Stimulated activated CD8-positive, alpha-beta memory T cell treated with anti-CD3 and anti-CD28 coated beads, Interleukin-15, amount 100 ng/mL, for 24 hours (primary cell): ENCODE measurements around the gene IL24.

Experiments
- DNase-seq: peaks from one replicate; pipeline ENCODE4 v3.0.0-alpha.2; 2020; ENCODE audit warnings: low read depth

Gene IL24

DNA sequence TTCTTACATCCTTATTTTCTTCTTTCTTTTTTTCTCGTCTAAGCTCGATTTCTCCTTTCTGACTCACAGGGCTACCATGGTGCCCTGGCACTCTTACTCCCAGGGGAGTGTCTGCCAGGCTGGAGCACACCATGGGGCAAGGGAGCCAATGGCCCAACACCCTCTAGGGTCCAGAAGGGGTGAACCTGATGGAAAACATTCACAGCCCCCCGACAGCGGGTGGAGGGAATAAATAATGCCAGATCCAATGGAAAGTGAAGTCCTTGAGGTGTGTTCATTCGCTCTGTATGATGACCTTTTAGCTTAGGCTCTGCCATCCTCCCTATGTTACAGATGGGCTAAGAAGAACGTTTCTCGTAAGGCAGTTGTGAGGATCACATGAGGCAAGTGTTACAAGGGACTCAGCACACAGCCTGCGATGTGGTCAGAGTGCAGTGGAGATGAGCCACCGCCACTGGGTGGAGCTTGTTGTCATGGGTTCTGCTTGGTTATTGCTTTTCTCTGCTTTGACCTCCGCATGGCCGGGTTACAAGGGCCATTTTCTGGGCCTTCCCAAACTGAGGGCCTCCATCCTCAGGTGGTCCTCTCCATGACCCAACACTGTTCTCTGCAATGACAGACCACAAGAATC, 28.0 kb downstream of the IL24 start:
- no peak for DNase-seq

DNA sequence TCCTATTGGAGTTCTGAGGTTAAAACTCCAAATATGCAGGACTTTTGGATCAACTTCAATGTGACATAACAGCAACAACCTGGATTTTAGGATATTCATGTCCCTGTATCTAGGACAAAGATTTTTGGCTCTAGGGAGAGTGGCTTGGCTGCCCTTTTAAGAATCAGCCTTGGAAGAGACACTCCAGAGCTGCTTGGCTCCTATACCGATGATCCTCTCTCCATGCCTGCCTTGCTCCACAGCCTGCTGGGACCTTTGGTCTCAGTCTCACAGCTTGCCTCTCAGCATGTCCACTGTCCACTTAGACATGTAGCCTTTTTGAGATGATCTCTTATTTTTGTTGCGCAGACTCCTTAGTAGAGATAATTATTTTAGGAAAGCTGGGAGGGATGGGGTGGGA, 29.0 kb downstream of the IL24 start:
- DNase-seq: no peak

DNA sequence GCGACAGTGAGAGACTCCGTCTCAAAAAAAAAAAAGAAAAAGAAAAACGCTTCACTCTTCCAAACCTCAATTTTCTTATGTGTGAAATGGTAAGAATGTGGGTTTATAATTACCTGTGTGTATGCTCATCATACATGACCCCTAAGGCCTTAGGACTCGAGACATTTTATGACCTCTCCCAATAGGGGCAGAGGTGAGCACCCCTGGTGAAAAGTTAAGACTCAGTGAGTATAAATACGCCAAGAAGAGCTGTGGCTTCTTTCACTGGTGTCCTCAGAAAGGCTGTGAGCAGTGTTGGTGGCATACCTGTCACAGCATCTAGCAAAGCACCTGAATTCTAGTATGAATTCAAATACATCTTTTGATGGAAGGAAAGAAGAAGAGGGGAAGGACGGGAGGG, 32.3 kb downstream of the IL24 start:
- no peak for DNase-seq

DNA sequence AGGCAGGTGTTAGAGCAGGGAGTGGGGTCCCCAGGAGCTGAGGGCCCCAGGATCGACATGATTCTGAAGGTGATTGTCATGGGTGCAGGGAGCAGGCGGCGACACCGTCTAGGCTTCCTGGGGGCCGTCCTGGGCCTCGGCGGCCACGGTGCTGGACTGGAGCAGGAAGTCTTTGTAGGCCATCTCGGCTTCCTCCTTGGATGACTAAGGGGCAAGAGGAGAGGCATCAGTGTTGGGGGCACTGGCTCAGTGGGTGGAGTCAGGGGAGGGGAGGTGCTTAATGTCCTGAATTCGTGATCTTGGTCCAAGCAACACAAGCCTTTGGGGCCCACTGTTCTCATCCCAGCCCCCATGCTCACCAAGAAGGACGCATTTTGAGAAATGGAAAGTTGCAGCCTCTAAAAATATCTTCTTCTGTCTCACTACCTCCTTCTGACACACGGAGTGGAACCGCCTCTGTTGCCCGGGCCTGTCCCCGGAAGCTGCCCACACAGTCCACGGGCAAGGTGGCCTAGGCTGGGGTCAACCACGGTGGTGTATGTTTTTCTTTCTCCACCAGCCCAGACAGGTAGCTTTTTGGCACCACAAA, 33.1 kb downstream of the IL24 start:
- DNase-seq: no peak

DNA sequence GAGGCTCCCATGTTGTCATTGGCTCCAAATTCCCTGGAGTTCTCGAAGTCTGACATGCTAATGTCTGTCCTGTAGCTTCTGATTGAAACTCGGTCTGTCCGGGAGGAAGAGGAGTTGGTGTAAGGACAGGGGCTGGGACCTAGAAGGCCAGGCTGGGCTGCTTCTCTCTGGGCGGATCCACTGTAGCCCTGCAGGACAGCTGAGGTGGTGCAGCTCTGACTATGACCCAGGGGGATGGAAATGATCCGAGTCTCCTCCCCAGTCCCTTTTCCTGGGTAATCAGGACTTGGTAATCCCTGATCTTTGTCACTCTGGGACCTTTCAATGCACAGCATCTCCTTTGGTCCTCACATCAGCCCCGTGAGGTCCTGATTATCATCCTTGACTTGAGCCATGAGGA, 34.5 kb downstream of the IL24 start:
- DNase-seq: no peak

DNA sequence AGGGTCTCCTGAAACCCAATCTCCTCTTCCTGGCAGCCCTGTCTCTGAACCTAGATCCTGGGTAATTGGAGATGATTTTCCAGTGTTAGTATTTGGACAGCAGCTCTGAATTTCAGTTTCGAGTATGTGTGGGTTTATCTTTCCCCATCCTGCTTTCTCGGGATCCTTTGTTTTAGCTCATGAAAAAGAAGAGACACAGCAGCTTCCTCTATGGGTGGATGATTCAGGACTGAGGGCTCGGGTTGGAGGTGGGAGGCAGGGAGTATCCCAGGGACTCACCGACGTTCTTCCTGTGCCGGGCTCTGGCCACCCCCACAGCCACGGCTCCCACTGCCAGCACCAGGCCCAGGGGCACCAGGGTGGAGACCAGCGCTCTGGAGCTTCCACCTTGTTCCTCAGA, 34.9 kb downstream of the IL24 start:
- no peak for DNase-seq

DNA sequence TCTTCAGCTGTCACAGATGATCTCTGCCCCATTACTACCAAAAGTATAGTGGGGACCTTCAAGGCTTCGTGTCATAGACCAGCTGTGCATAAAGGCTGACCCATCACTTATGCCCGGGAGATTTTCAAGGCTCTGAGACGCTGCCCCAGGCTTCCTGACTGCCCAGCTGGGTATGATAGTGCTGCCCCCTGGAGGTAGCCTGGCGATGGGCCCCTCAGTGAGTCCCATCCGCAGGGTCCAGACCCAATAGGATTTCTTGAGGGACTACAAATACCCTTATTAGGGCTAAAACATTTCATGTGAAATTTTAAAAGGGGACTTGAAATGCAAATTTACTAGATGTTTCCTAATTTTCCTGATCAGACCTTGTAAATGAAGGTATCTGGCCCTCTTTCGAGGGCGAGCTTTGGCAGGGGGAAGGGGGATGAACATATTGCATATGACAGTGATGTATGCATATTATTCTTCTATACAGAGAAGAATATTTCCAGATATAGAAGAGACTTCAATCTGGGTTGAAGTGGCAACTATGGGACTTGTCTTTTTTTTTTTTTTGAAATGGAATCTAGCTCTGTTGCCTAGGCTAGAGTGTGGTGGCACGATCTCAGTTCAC, 36.2 kb downstream of the IL24 start:
- peak; percentile 52 for DNase-seq

DNA sequence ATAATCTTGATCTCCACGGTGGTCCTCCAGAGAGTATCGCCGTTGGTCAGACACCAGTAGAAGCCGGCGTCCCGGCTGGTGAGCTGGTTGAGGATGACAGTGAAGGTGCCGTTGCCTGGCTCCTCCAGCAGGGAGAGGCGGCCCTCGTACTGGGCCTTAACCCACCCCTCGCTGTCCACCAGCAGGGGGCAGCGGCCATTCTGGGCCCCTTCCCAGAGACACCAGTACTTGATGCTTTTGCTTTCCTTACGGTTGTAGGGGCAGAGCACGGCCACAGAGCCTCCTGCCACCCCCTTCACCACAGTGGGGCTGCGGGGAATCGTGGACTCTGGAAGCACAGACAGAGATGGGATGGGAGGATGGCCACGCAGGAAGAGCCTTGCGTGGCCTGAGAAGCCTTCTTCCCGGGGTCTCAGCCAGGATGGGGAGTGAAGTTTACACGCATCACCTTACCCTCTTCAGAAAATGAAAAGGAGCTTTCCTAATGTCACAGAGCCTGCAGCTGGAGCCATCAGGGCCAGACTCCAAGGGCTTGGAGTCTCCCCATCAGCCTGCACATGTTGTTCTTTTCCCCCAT, 38.3 kb downstream of the IL24 start:
- DNase-seq: no peak

DNA sequence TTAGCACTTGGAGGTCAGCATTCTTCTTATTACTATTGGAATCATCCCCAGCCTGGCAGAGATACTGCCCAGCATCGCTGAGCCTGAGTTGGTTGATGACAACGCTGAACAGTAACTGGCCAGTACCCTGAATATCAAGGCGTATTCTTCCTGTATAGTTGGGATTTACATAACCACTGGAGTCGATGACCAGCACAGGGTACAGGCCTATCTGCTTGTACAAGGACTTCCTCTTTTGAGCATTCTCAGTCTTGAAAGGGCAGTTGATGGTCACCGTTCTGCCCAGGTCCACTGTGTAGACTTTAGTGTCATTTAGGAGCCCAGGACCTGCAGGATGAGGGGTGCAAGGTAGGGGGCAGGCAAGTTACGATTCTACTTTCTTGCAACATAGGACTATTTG, 40.2 kb downstream of the IL24 start:
- no peak for DNase-seq

DNA sequence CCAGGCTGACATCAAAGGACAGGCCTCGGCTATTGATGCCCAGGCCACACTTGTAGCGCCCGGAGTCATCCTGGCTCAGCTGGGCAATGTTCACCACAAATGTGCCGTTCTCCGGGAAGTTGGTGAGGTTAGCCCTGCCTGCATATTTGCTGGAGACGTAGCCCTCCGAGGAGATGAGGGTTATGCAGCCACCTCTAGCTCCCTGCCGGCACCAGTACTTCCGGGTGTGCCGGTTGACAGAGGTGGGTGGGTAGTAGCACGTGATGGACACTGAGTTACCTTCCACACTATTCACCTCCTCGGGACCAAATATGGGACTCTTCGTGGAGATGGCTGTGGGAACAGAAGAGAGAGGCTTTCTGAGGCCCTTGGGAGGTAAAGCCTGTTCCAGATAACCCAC, 41.9 kb downstream of the IL24 start:
- DNase-seq: no peak

DNA sequence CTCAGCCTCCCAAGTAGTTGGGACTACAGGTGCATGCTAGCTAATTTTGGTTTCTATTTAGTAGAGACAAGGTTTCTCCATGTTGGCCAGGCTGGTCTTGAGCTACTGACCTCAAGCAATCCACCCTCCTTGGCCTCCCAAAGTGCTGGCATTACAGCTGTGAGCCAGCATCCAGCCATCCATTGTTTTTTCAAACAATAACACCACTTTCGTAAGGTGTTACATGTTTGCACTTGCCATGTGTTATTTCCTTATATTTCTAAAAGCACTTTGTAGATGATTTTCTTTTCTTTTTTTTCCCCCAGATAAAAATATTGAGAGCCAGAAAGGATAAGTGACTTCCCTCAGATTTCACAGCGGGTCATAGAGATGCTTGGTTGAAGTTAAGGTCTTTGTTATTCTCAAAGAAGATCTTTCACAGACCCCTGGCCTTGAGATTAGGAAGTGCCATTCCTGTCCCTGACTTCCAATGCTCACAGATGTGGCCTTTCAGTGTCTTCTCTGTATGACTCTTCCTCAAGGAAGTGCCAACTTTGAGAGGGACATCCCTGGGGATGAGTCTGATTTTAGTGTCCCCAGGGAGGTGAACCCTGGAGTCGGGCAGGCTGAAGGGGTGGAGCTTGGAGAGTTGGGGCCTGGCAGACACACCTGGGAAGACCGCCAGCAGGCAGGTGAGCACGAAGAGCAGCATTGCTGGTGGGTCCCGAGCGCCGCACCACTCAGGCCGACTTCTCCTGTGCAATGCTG, 42.8 kb downstream of the IL24 start:
- no peak for DNase-seq

DNA sequence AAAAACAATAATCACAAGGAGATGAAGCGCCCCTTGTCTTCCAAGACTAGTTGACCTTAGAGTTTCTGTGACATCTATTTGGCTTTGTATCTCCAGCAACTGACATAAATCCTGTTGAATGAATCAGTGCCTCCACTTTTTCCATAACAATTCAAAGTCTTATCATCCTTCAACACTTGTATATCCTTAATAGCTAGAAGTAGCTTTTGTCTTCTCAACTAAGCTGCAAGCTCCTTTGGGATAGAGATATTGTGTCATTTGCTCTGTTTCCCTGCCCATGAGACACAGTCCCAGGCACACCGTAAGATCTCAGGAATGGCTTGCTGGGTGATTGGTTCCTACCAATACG, 43.3 kb downstream of the IL24 start:
- DNase-seq: no peak

DNA sequence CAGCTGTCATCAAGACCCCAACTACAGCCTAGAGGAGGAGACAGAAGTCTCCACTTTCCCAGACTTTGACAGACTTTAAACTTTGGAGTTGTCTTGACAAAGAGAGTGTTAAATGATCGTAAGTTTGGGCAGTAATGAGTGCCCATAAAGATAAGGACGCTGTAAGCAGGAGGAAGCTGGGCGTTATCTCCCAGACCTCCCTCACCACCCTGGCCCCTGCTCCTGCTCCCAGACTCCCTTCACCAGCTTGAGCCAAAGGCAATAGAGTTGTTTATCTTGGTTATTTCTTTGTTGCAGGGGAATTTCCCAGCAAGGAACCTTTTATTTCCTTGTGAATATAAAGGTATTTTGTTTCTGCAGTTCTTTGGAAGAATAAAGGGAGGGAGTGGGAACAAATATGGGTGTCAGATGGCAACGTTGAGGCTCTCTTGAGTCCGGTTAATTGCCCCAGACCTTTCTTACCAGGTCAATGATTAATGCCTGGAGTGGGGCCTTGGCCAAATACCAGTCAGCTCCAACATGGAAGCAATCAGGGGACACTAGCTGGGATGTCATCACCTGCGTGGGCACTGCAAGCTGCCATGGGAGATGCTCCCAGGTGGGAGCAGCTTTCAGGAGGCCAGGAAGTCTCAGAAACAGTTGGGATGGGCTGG, 44.6 kb downstream of the IL24 start:
- no peak for DNase-seq

DNA sequence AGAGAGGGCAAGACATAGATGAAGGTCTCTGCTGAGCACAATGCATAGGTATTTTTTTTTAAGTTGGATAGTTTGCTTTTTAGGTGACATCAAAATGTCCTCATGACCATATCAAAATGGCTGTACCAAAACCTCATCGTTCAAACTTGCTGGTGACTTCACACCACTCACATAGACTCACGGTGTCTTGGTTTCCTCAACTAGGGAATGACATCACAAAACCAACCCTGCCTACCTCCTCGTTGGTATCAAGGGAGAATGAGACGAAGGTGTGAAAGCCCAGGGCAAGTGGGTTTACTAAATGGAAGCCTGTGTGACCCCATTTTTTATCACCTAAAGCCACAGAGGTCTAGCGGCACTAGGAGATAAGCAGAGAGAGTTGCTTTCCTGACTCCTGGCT, 47.5 kb downstream of the IL24 start:
- no peak for DNase-seq

DNA sequence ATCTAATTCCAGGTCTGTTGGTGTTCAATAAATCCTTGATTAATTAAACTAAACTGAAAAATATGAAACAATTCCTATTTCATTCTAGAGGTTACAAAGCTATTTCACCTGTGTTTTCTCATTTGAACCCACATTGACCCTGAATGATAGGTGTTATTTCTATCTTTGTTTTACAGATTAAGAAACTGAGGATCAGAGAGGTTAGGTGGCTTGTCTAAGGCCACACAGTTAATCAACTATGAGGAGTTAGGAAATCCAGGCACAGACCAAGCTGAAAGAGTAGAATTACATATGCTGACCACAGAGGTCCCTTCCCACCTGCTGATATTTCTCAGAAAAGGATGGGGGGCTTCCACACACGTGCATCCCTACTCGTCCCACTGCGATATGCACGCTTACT, 48.5 kb downstream of the IL24 start:
- DNase-seq: no peak

DNA sequence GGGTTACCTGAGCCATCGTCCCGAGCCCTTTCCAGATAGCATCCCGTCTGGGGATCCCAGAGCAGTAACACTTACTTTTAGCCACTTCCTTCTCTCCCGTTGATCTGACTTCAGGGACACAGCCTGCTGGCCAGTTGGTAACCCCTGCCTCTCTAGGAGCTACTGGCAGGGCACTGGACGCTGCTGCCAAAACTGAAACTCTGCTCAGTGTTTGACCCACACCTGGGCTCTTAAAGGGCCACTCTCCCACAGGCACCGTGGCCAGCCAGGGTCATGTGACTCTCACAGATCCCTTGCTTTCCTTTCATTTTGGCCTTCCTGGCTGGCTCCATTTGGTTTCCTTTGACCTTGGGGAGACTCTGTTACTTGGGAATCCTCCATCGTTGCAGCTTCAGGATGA, 49.0 kb downstream of the IL24 start, which contains the start of gene PIGR:
Gene PIGR (minus strand): TSS at position 206 of the 400 bp plus-strand sequence. CDS start 5,935 bp downstream, outside the sequence.
- no peak for DNase-seq

DNA sequence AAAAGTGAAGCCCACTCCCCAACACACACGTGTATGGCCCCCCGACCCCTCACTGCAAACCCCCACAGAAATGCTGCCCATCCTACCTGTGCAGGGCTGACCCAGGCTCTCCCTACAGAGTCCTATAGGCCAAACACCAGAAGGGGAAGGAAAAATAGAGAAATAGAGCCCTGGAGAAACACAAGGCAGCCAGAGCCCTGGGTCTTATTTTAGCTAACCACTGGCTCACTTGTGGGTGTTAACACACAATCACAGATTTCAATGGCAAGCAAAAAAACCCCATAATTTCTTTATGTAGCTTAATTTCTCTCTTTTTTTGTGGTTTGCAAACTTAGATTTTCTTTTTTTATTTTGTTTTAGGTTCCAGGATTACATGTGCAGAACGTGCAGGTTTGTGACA, 50.0 kb downstream of the IL24 start:
- DNase-seq: no peak

DNA sequence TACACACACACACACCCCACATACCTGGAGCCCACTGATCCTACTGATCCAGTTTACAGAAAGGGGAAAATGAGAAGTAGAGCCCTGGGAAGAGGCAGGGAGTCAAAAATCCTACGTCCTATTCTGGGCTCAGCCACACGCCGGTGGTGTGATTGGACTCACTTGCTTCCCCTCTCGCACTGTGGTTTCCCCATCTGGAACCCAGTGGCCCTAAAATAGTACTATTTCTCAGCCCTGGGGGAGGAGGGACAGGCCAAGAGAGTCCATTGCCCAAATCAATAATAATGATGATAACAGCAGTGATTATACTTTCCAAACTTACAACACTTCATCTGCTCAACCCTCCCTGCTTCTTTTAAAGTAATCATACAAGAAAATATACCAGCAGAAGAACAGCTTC, 52.0 kb downstream of the IL24 start:
- no peak for DNase-seq

DNA sequence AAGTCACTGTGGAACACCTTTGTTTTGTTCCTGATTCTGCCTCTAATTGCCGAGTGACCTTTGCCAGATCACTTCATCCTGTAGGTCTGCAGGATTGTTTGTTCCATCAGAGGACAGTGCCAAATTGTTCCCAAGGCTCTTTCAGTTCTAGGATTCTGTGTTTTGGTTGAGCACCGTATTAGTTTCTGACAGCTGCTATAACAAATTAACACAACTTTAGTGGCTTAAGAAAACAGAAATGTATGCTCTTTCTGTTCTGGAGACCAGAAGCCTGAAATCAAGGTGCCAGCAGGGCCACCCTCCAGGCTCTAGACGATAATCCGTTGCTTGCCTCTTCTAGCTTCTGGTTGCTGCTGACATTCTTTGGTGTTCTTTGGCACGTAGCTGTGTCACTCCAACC, 52.4 kb downstream of the IL24 start:
- no peak for DNase-seq

DNA sequence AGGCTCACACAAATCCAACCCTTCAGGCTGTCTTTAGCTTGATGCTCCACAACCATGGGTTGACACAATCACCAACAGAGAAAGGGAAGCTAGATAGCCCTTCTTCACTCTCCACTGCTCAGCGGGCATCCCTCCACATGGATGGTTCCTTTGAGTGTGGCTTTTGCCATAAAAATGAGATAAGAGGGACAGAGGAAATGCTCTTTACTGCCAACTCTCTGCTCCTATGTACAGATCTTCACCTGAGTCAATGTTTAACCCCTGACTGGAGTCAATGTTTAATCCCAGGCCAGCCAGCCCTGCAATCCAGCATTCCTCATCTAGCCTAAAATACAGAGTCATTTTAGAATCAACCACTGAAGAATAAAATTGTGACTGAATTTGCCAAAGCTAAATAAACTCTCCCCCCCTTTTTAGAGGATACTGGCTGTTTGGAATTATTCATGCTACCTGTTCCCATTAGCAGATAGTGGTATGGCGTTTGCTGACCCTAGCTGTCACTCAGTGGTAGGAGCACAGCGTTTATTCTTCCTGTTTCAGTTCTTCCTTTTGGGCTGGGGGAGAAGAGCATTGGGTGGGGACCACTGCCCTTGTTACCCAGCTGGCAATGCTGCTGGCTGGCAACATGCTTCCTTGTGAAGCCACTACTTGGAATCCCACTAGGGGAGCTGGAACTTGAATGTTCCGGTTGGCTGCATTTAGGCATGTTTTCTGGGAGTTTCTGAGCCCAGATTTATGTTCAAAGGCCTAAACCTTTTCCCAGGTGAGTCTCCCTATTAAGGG, 54.3 kb downstream of the IL24 start:
- no peak for DNase-seq

DNA sequence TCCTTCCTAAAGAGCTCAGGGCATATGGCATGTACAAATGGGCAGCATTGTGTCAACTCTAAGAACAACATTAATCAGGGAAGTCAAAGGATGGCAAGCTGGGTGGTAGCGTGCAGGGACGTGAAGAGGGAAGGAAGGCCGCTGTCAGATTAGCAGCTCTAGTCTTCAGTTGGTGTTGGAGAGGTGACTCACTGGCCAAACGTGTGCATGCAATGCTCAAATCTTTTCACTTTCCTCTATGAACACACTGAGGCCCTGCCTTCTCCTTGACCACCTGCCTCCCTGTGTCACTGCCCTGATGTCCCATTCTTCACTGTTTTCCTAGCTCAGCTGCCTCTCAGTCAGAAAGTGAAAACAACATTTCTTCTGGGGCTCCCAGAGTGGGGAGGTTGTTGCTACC, 54.9 kb downstream of the IL24 start:
- no peak for DNase-seq

DNA sequence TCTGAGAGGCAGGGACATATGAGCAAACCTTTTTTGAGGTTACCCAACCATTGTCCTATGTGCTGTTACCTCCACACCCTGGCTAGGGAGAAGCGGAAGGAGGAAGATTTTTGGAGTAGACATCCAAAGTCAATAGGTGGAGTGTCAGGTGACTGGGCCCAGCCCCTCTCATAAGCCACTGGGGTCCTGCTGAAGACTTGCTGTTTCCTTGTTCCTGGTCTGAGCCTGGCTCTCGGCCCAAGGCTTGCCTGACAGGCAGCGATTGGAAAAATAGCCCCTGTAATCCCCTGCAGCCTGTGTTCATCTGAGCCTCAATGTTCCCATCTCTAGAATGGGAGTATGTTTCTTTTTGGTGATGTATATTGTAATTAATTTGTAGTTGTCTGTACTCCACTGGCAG, 55.9 kb downstream of the IL24 start:
- no peak for DNase-seq
